Natural killer cell (primary cell): ENCODE results near the gene GPATCH3. TPM values are rescaled to one million over a fixed set of nuclear protein-coding genes. Genes with fewer than 3 reads are reported as not detected.

Experiments
- ATAC-seq, 3 donors: fragments of 150-1000 bp in 2 of 3; fragments of 200-7000 bp in 1 of 3; cut with Tn5 transposase; 1 replicate in 1 of 3; 2 replicates in 2 of 3; pipeline ENCODE4 v1.10.0; 2021; ENCODE audit warnings: mild to moderate bottlenecking in 2 of 3, moderate library complexity in 2 of 3
- DNase-seq, 2 donors: peaks; one replicate each; pipeline versions ENCODE4 v3.0.0 to v3.0.0-alpha.2; 2013 to 2021; ENCODE audit warnings: mixed read lengths in 1 of 2
- H3K27ac ChIP-seq: one replicate; pipeline ENCODE4 v1.5.1; 2013; ENCODE audit warnings: mild to moderate bottlenecking, low read length
- H3K27me3 ChIP-seq: one replicate; pipeline ENCODE4 v1.6.1; 2013; ENCODE audit warnings: low read length; ENCODE audit not compliant: control insufficient read depth, insufficient read depth
- H3K36me3 ChIP-seq: one replicate; pipeline ENCODE4 v1.6.1; 2013; ENCODE audit warnings: low read length; ENCODE audit not compliant: control insufficient read depth, insufficient read depth
- H3K4me1 ChIP-seq: one replicate; pipeline ENCODE4 v1.6.1; 2013; ENCODE audit warnings: low read length; ENCODE audit not compliant: control insufficient read depth, insufficient read depth
- H3K4me3 ChIP-seq: one replicate; pipeline ENCODE4 v1.5.1; 2013; ENCODE audit warnings: low read length
- H3K9me3 ChIP-seq: one replicate; pipeline ENCODE4 v1.6.1; 2013; ENCODE audit warnings: low read length; ENCODE audit not compliant: control insufficient read depth, insufficient read depth
- H3K27ac Mint-ChIP-seq, 2 donors: one replicate each; pipeline ENCODE4 v1.8.0; 2022; ENCODE audit warnings: mild to moderate bottlenecking in 2 of 2, mixed read lengths in 2 of 2, moderate library complexity in 1 of 2
- H3K27me3 Mint-ChIP-seq, 2 donors: one replicate each; pipeline ENCODE4 v1.8.0; 2022; ENCODE audit warnings: low read depth in 2 of 2, mixed read lengths in 2 of 2
- H3K36me3 Mint-ChIP-seq: one replicate; pipeline ENCODE4 v1.8.0; 2022; ENCODE audit warnings: mixed read lengths
- H3K4me1 Mint-ChIP-seq, 2 donors: one replicate each; pipeline ENCODE4 v1.8.0; 2022; ENCODE audit warnings: mixed read lengths in 2 of 2
- H3K4me3 Mint-ChIP-seq: one replicate; pipeline ENCODE4 v1.8.0; 2022; ENCODE audit warnings: mild to moderate bottlenecking, moderate library complexity, mixed read lengths
- H3K9me3 Mint-ChIP-seq, 2 donors: one replicate each; pipeline ENCODE4 v1.8.0; 2022; ENCODE audit warnings: mixed read lengths in 2 of 2
- WGBS: methylation state at CpG from one replicate; pipeline ENCODE4 v1.1.7; 2013; ENCODE audit warnings: missing lambda C conversion rate; ENCODE audit not compliant: insufficient coverage; 5-methylcytosine and 5-hydroxymethylcytosine counted together
- intact Hi-C: fragments of 100-400 bp; cut with micrococcal nuclease; formaldehyde crosslinking; loops from one replicate; pipeline ENCODE4 v1.14.2; 2022
- total RNA-seq, 4 donors: library from RNA; stranded (reverse); fragments of 120-200 nt in 1 of 4; gene quantifications; one replicate each; pipeline versions ENCODE4 v1.2.3 to v1.2.4, GENCODE V29; 2013 to 2022
- TF ChIP-seq, protein P1 (sequence below): fragments of 200-600 bp; IDR thresholded peaks from one replicate; pipeline ENCODE4 v1.8.0; 2022; ENCODE audit warnings: antibody characterized with exemption

The GPATCH3 gene
- total RNA-seq, 3 donors from 2014 or later (not counting 1 experiment from before 2014, with no cell fraction given) = 25.5 to 41.3 (median 34.6) TPM

DNA sequence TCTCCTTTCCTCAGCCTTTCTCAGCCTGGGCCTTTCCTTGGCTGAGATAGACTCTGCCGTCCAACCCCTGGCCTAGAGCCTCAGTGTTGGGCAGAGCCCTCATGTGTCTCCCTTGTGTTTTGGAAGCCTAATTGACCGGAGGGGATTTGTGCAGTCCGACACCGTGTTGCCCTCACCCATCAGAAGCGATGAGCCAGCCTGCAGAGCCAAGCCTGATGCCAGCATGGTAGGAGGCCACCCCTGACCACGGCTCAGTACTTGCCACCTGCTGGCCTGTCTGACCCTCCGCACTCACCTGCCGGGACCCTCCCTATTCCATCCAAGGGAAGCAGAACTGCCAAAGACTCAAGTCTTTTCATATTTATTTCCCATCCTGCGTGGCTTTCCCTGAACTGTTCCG is 46.7 kb downstream of the GPATCH3 start:
- no peaks in the 10 kb centered on the region for H3K36me3 Mint-ChIP-seq

DNA sequence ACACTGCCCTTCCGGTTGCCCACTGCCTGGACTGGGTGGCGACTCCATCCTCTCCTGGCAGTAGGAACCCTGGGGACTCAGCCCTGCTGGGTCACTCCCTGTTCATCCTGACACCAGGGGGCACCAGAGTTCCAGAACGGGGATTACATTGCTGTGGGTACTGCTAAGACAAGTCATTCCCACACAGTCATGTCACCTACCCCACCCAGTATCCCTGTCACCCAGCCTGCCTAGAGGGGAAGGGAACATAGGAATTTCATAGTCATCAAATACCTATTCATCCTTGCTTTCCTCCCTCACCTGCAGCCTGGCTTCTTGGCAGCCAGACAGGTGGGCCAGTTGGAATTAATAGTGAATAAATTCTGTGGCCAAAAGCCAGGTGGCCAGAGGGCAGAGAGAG is 47.1 kb downstream of the GPATCH3 start:
- TF ChIP-seq, protein P1, sequence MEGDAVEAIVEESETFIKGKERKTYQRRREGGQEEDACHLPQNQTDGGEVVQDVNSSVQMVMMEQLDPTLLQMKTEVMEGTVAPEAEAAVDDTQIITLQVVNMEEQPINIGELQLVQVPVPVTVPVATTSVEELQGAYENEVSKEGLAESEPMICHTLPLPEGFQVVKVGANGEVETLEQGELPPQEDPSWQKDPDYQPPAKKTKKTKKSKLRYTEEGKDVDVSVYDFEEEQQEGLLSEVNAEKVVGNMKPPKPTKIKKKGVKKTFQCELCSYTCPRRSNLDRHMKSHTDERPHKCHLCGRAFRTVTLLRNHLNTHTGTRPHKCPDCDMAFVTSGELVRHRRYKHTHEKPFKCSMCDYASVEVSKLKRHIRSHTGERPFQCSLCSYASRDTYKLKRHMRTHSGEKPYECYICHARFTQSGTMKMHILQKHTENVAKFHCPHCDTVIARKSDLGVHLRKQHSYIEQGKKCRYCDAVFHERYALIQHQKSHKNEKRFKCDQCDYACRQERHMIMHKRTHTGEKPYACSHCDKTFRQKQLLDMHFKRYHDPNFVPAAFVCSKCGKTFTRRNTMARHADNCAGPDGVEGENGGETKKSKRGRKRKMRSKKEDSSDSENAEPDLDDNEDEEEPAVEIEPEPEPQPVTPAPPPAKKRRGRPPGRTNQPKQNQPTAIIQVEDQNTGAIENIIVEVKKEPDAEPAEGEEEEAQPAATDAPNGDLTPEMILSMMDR = peak; percentile 74
- peak; percentile 69 to 90 (median 76) for ATAC-seq
- no peaks in the 10 kb centered on the region for H3K9me3 Mint-ChIP-seq
- H3K27ac ChIP-seq = no peak overlapping the region
- H3K27me3 ChIP-seq = no peaks in the 10 kb centered on the region
- H3K9me3 ChIP-seq = no peaks in the 10 kb centered on the region
- intact Hi-C loops = loop anchor here (1.0 kb wide), 1 partner anchor 25 kb away; no protein-coding TSS in a partner anchor
- peak overlapping the region; percentile 11 to 26 for H3K27ac Mint-ChIP-seq
- peaks cover 82% of the 10 kb centered on the region for H3K36me3 ChIP-seq
- DNase-seq = peak; percentile 68 to 87
- peaks cover 0 to 5% of the 10 kb centered on the region in 2 donors for H3K4me1 Mint-ChIP-seq
- no peak overlapping the region for H3K4me3 ChIP-seq
- H3K4me3 Mint-ChIP-seq = no peak overlapping the region
- H3K4me1 ChIP-seq = no peaks in the 10 kb centered on the region
- no peaks in the 10 kb centered on the region for H3K27me3 Mint-ChIP-seq
- 56% methylated on average over 2 of the region's 3 CpGs for WGBS
- H3K36me3 Mint-ChIP-seq = no peaks in the 10 kb centered on the region

More for the DNA sequence above, 46.7 kb downstream of the GPATCH3 start:
- TF ChIP-seq, protein P1 = no peak
- Histone ChIP-seq H3K9me3 (no peaks in the 10 kb centered on the region), H3K27ac (no peak overlapping the region), H3K4me1 (no peaks in the 10 kb centered on the region), H3K27me3 (no peaks in the 10 kb centered on the region), H3K36me3 (peaks cover 78% of the 10 kb centered on the region), H3K4me3 (no peak overlapping the region)
- peak overlapping the region; percentile 17 for H3K4me3 Mint-ChIP-seq
- ATAC-seq (no peak), DNase-seq (no peak)
- no peaks in the 10 kb centered on the region for H3K9me3 Mint-ChIP-seq
- H3K4me1 Mint-ChIP-seq = peaks cover 0 to 5% of the 10 kb centered on the region in 2 donors
- intact Hi-C loops = loop anchor here (1.0 kb wide), 1 partner anchor 25 kb away; no protein-coding TSS in a partner anchor
- WGBS = 95% methylated on average over 10 of the region's 10 CpGs
- no peak overlapping the region for H3K27ac Mint-ChIP-seq
- no peaks in the 10 kb centered on the region for H3K27me3 Mint-ChIP-seq

DNA sequence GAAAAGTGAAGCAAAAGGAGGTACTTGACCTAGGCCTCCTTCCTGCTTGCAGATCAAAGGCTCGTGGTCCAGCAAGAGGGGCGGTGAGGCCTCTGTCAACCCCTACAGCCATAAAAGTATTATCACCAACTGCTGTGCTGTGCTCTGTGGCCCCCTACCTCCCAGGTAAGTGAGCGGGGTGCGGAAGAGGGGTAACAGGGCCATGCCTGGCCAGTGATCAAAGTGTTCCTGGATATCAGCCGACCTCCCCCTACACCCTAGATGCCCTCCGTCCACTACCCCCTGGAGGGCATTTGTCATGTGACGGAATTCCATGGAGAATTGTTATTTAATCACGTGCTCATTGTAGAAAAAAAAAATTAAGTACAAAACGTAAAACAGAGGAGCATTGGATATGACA is 47.6 kb downstream of the GPATCH3 start:
- intact Hi-C loops = loop anchor here (1.0 kb wide), 1 partner anchor 26 kb away; no protein-coding TSS in a partner anchor
- H3K4me1 Mint-ChIP-seq = peaks cover 0 to 6% of the 10 kb centered on the region in 2 donors
- peak overlapping the region; percentile 11 to 26 for H3K27ac Mint-ChIP-seq
- H3K36me3 Mint-ChIP-seq = no peaks in the 10 kb centered on the region
- no peaks in the 10 kb centered on the region for H3K27me3 Mint-ChIP-seq
- Histone ChIP-seq H3K36me3 (peaks cover 86% of the 10 kb centered on the region), H3K4me3 (no peak overlapping the region), H3K27ac (no peak overlapping the region), H3K9me3 (no peaks in the 10 kb centered on the region), H3K27me3 (no peaks in the 10 kb centered on the region), H3K4me1 (no peaks in the 10 kb centered on the region)
- DNase-seq = no peak
- TF ChIP-seq, protein P1 = no peak
- ATAC-seq = no peak
- no peaks in the 10 kb centered on the region for H3K9me3 Mint-ChIP-seq
- no peak overlapping the region for H3K4me3 Mint-ChIP-seq
- 92% methylated on average over 8 of the region's 9 CpGs for WGBS

DNA sequence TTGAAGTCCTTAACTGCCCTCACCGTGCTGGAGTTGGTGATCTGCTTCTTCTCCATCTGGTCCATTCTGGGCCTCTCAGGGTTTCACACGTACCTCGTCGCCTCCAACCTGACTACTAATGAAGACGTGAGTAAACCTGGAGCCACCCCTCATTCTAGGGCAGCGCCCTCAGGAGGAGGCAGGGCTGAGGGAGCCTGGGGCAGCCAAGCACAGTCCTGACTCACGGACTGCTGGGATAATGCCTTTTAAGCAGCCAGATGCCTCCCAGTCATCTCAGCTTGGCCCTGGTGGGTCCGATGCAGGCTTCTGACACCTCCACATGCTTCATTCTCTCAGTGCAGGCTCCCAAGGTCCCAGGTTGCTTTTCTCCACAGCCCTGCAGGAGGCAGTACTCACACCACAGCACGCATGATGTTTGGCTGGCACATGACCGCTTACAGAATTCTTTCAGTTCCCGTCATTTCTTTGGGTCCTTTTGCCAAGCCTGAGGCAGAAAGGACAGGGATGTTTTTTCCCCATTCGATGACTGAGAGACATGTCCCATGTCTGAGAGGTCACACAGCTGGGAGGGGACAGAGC is 49.1 kb downstream of the GPATCH3 start:
- H3K9me3 Mint-ChIP-seq = no peaks in the 10 kb centered on the region
- H3K4me3 Mint-ChIP-seq = no peak overlapping the region

More for the DNA sequence above, 49.1 kb downstream of the GPATCH3 start:
- TF ChIP-seq, protein P1 = no peak
- H3K4me1 ChIP-seq = no peaks in the 10 kb centered on the region
- H3K36me3 ChIP-seq = peaks cover 90% of the 10 kb centered on the region
- peaks cover 0 to 10% of the 10 kb centered on the region in 2 donors for H3K4me1 Mint-ChIP-seq
- no peaks in the 10 kb centered on the region for H3K27me3 ChIP-seq
- H3K27ac Mint-ChIP-seq = no peak overlapping the region
- ATAC-seq (no peak), DNase-seq (no peak)
- 96% methylated on average over 12 of the region's 12 CpGs for WGBS
- no peak overlapping the region for H3K27ac ChIP-seq
- H3K36me3 Mint-ChIP-seq = no peaks in the 10 kb centered on the region
- no peaks in the 10 kb centered on the region for H3K9me3 ChIP-seq
- intact Hi-C loops = no loop called here
- H3K27me3 Mint-ChIP-seq = no peaks in the 10 kb centered on the region
- no peak overlapping the region for H3K4me3 ChIP-seq
